SU-DHL-6 (cell line): ENCODE results near the gene TEDC1.

Source experiments
- H2AFZ ChIP-seq: fragments of 200-600 bp; sonication (generic); 2 replicates; pipeline ENCODE4 v1.6.1; 2014; ENCODE audit warnings: low read depth, mild to moderate bottlenecking, moderate library complexity, mixed read lengths, antibody characterized with exemption, low read length; ENCODE audit not compliant: severe bottlenecking
- H3F3A ChIP-seq: fragments of 200-600 bp; shearing (Covaris generic); 2 replicates; pipeline ENCODE4 v1.6.0; 2016; ENCODE audit warnings: antibody characterized with exemption, mild to moderate bottlenecking; ENCODE audit not compliant: insufficient read depth
- H3K27ac ChIP-seq: fragments of 200-600 bp; sonication (generic); 2 replicates; pipeline ENCODE4 v1.5.1; 2016; ENCODE audit warnings: low read depth, mild to moderate bottlenecking, low read length, moderate library complexity, mixed read lengths
- H3K27me3 ChIP-seq: fragments of 200-600 bp; sonication (generic), shearing (Covaris generic); 2 replicates; pipeline ENCODE4 v1.6.0; 2014; ENCODE audit warnings: mild to moderate bottlenecking, low read length
- H3K36me3 ChIP-seq: fragments of 200-600 bp; sonication (generic); 2 replicates; pipeline ENCODE4 v1.6.1; 2014; ENCODE audit warnings: mild to moderate bottlenecking, low read length, mixed read lengths
- H3K4me2 ChIP-seq: fragments of 300-600, 200-600 bp; shearing (Covaris generic), sonication (generic); 2 replicates; pipeline ENCODE4 v1.6.0; 2014; ENCODE audit warnings: low read length, low read depth, mild to moderate bottlenecking; ENCODE audit not compliant: poor library complexity, severe bottlenecking
- H3K4me3 ChIP-seq: fragments of 200-600 bp; sonication (generic); 2 replicates; pipeline ENCODE4 v1.5.1; 2014; ENCODE audit warnings: antibody characterized with exemption, low read length, mild to moderate bottlenecking, mixed read lengths; ENCODE audit not compliant: insufficient read depth, poor library complexity, severe bottlenecking
- H3K79me2 ChIP-seq: fragments of 200-600 bp; sonication (generic); 2 replicates; pipeline ENCODE4 v1.6.1; 2014; ENCODE audit warnings: mild to moderate bottlenecking, low read length, moderate library complexity; ENCODE audit not compliant: insufficient read depth
- H3K9ac ChIP-seq: fragments of 200-600 bp; sonication (generic); 2 replicates; pipeline ENCODE4 v1.7.0; 2014; ENCODE audit warnings: mild to moderate bottlenecking, low read length
- H3K9me2 ChIP-seq: fragments of 200-600 bp; sonication (generic); replicated peaks from 2 replicates; pipeline ENCODE4 v1.6.1; 2014; ENCODE audit warnings: low read length; ENCODE audit not compliant: insufficient read depth
- H3K9me3 ChIP-seq: fragments of 200-600 bp; sonication (generic); 2 replicates; pipeline ENCODE4 v1.6.1; 2014; ENCODE audit warnings: low read length, mixed read lengths; ENCODE audit not compliant: insufficient read depth
- H4K20me1 ChIP-seq: fragments of 200-600 bp; sonication (generic); 2 replicates; pipeline ENCODE4 v1.6.1; 2014; ENCODE audit warnings: low read depth, mild to moderate bottlenecking, antibody characterized with exemption, low read length, moderate library complexity, mixed read lengths
- CTCF ChIP-seq: fragments of 200-600 bp; sonication (generic); IDR thresholded peaks from one replicate; pipeline ENCODE4 v1.5.1; 2017; ENCODE audit warnings: antibody characterized with exemption, mild to moderate bottlenecking, low read length, moderate library complexity; ENCODE audit not compliant: insufficient read depth, poor library complexity, severe bottlenecking
- EZH2phosphoT487 ChIP-seq: fragments of 200-600 bp; sonication (generic), shearing (Covaris generic); conservative IDR thresholded peaks from 2 replicates; pipeline ENCODE4 v1.6.1; 2018; ENCODE audit warnings: mild to moderate bottlenecking, antibody characterized with exemption, low read length, moderate library complexity, mixed read lengths

The TEDC1 gene

GRCh38 chr14:105477660-105478397 lies 13.2 kb upstream of the TEDC1 start:
- TF ChIP-seq CTCF = no peak
- no peak for TF ChIP-seq EZH2phosphoT487
- H3K27ac ChIP-seq = no peak overlapping the region
- no peak overlapping the region for H2AFZ ChIP-seq
- no peaks in the 10 kb centered on the region for H3F3A ChIP-seq
- H3K9ac ChIP-seq = no peak overlapping the region
- no peaks in the 10 kb centered on the region for H3K36me3 ChIP-seq
- no peaks in the 10 kb centered on the region for H3K79me2 ChIP-seq
- no peaks in the 10 kb centered on the region for H4K20me1 ChIP-seq
- 0 out of 2 replicates have a peak, but pooled peaks cover 3% of the 10 kb centered on the region for H3K9me3 ChIP-seq
- no peak overlapping the region for H3K4me2 ChIP-seq
- no peaks in the 10 kb centered on the region for H3K9me2 ChIP-seq
- H3K4me3 ChIP-seq = no peak overlapping the region
- no peaks in the 10 kb centered on the region for H3K27me3 ChIP-seq

- H3K9me3 ChIP-seq = 0 out of 2 replicates have a peak, but pooled peaks cover 3% of the 10 kb centered on the region
- no peak overlapping the region for H3K27ac ChIP-seq
- H3K36me3 ChIP-seq = no peaks in the 10 kb centered on the region
- H3K4me2 ChIP-seq = no peak overlapping the region
- no peak overlapping the region for H2AFZ ChIP-seq
- H3K9ac ChIP-seq = no peak overlapping the region
- no peak overlapping the region for H3K4me3 ChIP-seq
- H3K27me3 ChIP-seq = no peaks in the 10 kb centered on the region
- TF ChIP-seq CTCF (no peak), EZH2phosphoT487 (no peak)
- no peaks in the 10 kb centered on the region for H3K9me2 ChIP-seq
- no peaks in the 10 kb centered on the region for H4K20me1 ChIP-seq
- H3F3A ChIP-seq = no peaks in the 10 kb centered on the region
- no peaks in the 10 kb centered on the region for H3K79me2 ChIP-seq
Observed at GRCh38 chr14:105478398-105479251, 12.4 kb upstream of the TEDC1 start.

GRCh38 chr14:105479431-105480158 lies 11.5 kb upstream of the TEDC1 start:
- Histone ChIP-seq H3K79me2 (no peaks in the 10 kb centered on the region), H4K20me1 (no peaks in the 10 kb centered on the region), H3F3A (no peaks in the 10 kb centered on the region), H3K9ac (no peak overlapping the region), H2AFZ (no peak overlapping the region), H3K9me2 (no peaks in the 10 kb centered on the region), H3K27ac (no peak overlapping the region), H3K9me3 (0 out of 2 replicates have a peak, but pooled peaks cover 3% of the 10 kb centered on the region), H3K27me3 (no peaks in the 10 kb centered on the region), H3K36me3 (no peaks in the 10 kb centered on the region), H3K4me2 (no peak overlapping the region), H3K4me3 (no peak overlapping the region)
- no peak for TF ChIP-seq CTCF
- no peak for TF ChIP-seq EZH2phosphoT487
